Endothelial cell of umbilical vein (primary cell): ENCODE results near the gene RBFOX1. TPM values are rescaled to one million over a fixed set of nuclear protein-coding genes. Genes with fewer than 3 reads are reported as not detected.

ENCODE experiments used
- BruUV-seq: library from RNA; stranded (reverse); fragments of 400-500 nt; replicated peaks from 2 replicates; lab custom pipeline; 2021; lab: Mats Ljungman, UMichigan
- CTCF ChIA-PET: fragments of 300-600, 350-600 bp; sonication (Branson Sonifier 250); formaldehyde crosslinking; loops from one replicate; lab custom pipeline; 2021; ENCODE audit warnings: antibody characterized with exemption, inconsistent platforms; lab: Charles Lee
- POLR2A ChIA-PET: fragments of 300-600, 350-600 bp; sonication (Branson Sonifier 250); formaldehyde crosslinking; loops from one replicate; lab custom pipeline; 2021; ENCODE audit warnings: antibody characterized with exemption, inconsistent platforms; lab: Charles Lee
- DNase-seq: peaks from one replicate; pipeline ENCODE4 v3.0.0-alpha.2; 2011; ENCODE audit warnings: low read depth, low spot score
- FAIRE-seq: peaks from 2 replicates; lab custom pipeline; 2011; peaks lifted over from hg19 to GRCh38; lab: Jason Lieb, UNC
- H2AFZ ChIP-seq: 2 replicates; pipeline ENCODE4 v1.6.0; 2012; ENCODE audit warnings: low read depth, low read length, control low read depth, inconsistent platforms
- H3K27ac ChIP-seq: 2 replicates; pipeline ENCODE4 v1.5.1; 2011; ENCODE audit warnings: low read depth, mild to moderate bottlenecking, control low read depth, low read length, moderate library complexity; ENCODE audit not compliant: insufficient read depth
- H3K27me3 ChIP-seq, 2 experiments: 2 replicates each; pipeline versions ENCODE4 v1.6.0 to v1.6.1; 2011; ENCODE audit warnings: low read length in 2 of 2, mixed read lengths in 1 of 2; ENCODE audit not compliant: control insufficient read depth in 2 of 2, insufficient read depth in 2 of 2
- H3K36me3 ChIP-seq, 2 experiments: 2 replicates in 1 of 2; 3 replicates in 1 of 2; pipeline ENCODE4 v1.5.1; 2011; ENCODE audit warnings: low read length in 2 of 2, mild to moderate bottlenecking in 1 of 2, moderate library complexity in 1 of 2; ENCODE audit not compliant: control insufficient read depth in 2 of 2, insufficient read depth in 2 of 2; ENCODE audit errors: extremely low read depth in 1 of 2
- H3K4me1 ChIP-seq: 3 replicates; pipeline ENCODE4 v1.5.1; 2011; ENCODE audit warnings: mild to moderate bottlenecking, low read length; ENCODE audit not compliant: control insufficient read depth, insufficient read depth; ENCODE audit errors: extremely low read depth
- H3K4me2 ChIP-seq: 2 replicates; pipeline ENCODE4 v1.6.1; 2011; ENCODE audit warnings: low read length, control low read depth, mixed read lengths; ENCODE audit not compliant: insufficient read depth
- H3K4me3 ChIP-seq, 3 experiments: fragments of 200-600 bp in 1 of 3; sonication (generic), shearing (Covaris generic) in 1 of 3; replicated peaks in 1 of 3; 2 replicates each; pipeline ENCODE4 v1.5.1; 2011 to 2016; ENCODE audit warnings: control low read depth in 3 of 3, low read length in 3 of 3, mild to moderate bottlenecking in 2 of 3, inconsistent platforms in 1 of 3, low read depth in 1 of 3, moderate library complexity in 1 of 3; ENCODE audit not compliant: insufficient read depth in 1 of 3
- H3K79me2 ChIP-seq: 2 replicates; pipeline ENCODE4 v1.6.0; 2012; ENCODE audit warnings: low read length, inconsistent platforms; ENCODE audit not compliant: control insufficient read depth, insufficient read depth
- H3K9ac ChIP-seq: replicated peaks from 2 replicates; pipeline ENCODE3; 2011; ENCODE audit warnings: low read length, control low read depth; ENCODE audit not compliant: insufficient read depth; ENCODE audit errors: extremely low read depth
- H3K9me1 ChIP-seq: replicated peaks from 3 replicates; pipeline ENCODE4 v1.6.0; 2011; ENCODE audit warnings: mild to moderate bottlenecking, low read length; ENCODE audit not compliant: control insufficient read depth, insufficient read depth; ENCODE audit errors: extremely low read depth
- H3K9me3 ChIP-seq: replicated peaks from 2 replicates; pipeline ENCODE4 v1.5.1; 2012; ENCODE audit warnings: low read length, inconsistent platforms; ENCODE audit not compliant: control insufficient read depth, insufficient read depth
- H4K20me1 ChIP-seq: replicated peaks from 2 replicates; pipeline ENCODE3; 2011; ENCODE audit warnings: mild to moderate bottlenecking, low read length; ENCODE audit not compliant: control insufficient read depth, insufficient read depth; ENCODE audit errors: extremely low read depth
- CTCF ChIP-seq, 2 donors: IDR thresholded peaks; 1 replicate in 1 of 2; 2 replicates in 1 of 2; pipeline ENCODE4 v1.5.1; 2011; ENCODE audit warnings: low read length in 2 of 2, mild to moderate bottlenecking in 2 of 2, moderate library complexity in 2 of 2, control low read depth in 1 of 2, inconsistent platforms in 1 of 2, low read depth in 1 of 2; ENCODE audit not compliant: insufficient read depth in 1 of 2; ENCODE audit errors: extremely low read depth in 1 of 2
- EZH2 ChIP-seq: IDR thresholded peaks from 2 replicates; pipeline ENCODE4 v1.6.1; 2012; ENCODE audit warnings: borderline replicate concordance, low read depth, mild to moderate bottlenecking, moderate library complexity, low read length, inconsistent platforms; ENCODE audit not compliant: severe bottlenecking
- FOS ChIP-seq: IDR thresholded peaks from 2 replicates; pipeline ENCODE4 v1.6.1; 2011; ENCODE audit warnings: mild to moderate bottlenecking, low read length, moderate library complexity, borderline replicate concordance; ENCODE audit not compliant: insufficient read depth
- GATA2 ChIP-seq: IDR thresholded peaks from 2 replicates; pipeline ENCODE4 v1.7.0; 2011; ENCODE audit warnings: low read depth, mild to moderate bottlenecking, moderate library complexity, mixed read lengths, low read length; ENCODE audit not compliant: insufficient read length, insufficient read depth
- JUN ChIP-seq: IDR thresholded peaks from 2 replicates; pipeline ENCODE4 v1.6.1; 2011; ENCODE audit warnings: borderline replicate concordance, low read depth; ENCODE audit not compliant: insufficient read length, insufficient read depth
- MAX ChIP-seq: IDR thresholded peaks from 2 replicates; pipeline ENCODE4 v1.6.1; 2011; ENCODE audit not compliant: insufficient read depth, insufficient read length
- MYC ChIP-seq: IDR thresholded peaks from one replicate; pipeline ENCODE4 v1.6.1; 2011; ENCODE audit warnings: mild to moderate bottlenecking, low read depth, low read length
- POLR2A ChIP-seq: IDR thresholded peaks from 2 replicates; pipeline ENCODE4 v1.6.1; 2012; ENCODE audit warnings: low read depth, mild to moderate bottlenecking, control low read depth, low read length
- POLR2AphosphoS5 ChIP-seq: IDR thresholded peaks from 2 replicates; pipeline ENCODE4 v1.6.1; 2012; ENCODE audit warnings: low read depth, mild to moderate bottlenecking, control low read depth, low read length, moderate library complexity; ENCODE audit not compliant: insufficient read depth
- dilution Hi-C: fragments of 300-500 bp; cut with MboI; formaldehyde crosslinking; loops from one replicate; pipeline ENCODE4 v1.15.0; 2019; ENCODE audit warnings: low sequenced_read_pairs; ENCODE audit not compliant: extremely low pct_ligation_motif_present
- intact Hi-C: fragments of 100-400 bp; cut with micrococcal nuclease; formaldehyde crosslinking; loops from one replicate; pipeline ENCODE4 v1.10.0; 2022
- polyA plus RNA-seq, 4 experiments: library from polyadenylated mRNA; depleted of rRNA in 3 of 4; stranded (reverse) in 3 of 4; unstranded in 1 of 4; fragments of >200 nt; gene quantifications; 2 replicates each; pipeline versions ENCODE4 v1.2.1 to v1.2.3, GENCODE V29; 2011 to 2012; ENCODE audit warnings: missing spikeins in 1 of 4
- total RNA-seq: library from RNA; stranded (reverse); gene quantifications from 2 replicates; pipeline ENCODE4 v1.2.3, GENCODE V29; 2021

The RBFOX1 gene
- total and polyA plus RNA-seq, 2 donors (not counting 3 experiments of a cell fraction or from before 2014, with no cell fraction given), result not detected

GRCh38 chr16:7688811-7689210 lies 356.2 kb downstream of the RBFOX1 start:
- BruUV-seq, result no TSS peak
- ChIA-PET CTCF (no interaction called here), POLR2A (no interaction called here)

More at GRCh38 chr16:7688811-7689210, 356.2 kb downstream of the RBFOX1 start:
- no peak for FAIRE-seq
- intact Hi-C loops (no loop called here), dilution Hi-C loops (no loop called here)
- Histone ChIP-seq H3K36me3 (no peaks in the 10 kb centered on the region), H3K4me1 (no peaks in the 10 kb centered on the region), H3K4me3 (no peak overlapping the region), H3K4me2 (no peak overlapping the region), H3K79me2 (no peaks in the 10 kb centered on the region), H3K27me3 (no peaks in the 10 kb centered on the region), H3K27ac (no peak overlapping the region), H3K9me1 (no peaks in the 10 kb centered on the region), H3K9me3 (peaks cover 5% of the 10 kb centered on the region), H4K20me1 (no peaks in the 10 kb centered on the region), H2AFZ (no peak overlapping the region), H3K9ac (no peak overlapping the region)
- no peak for DNase-seq
- TF ChIP-seq JUN, result no peak
- no peak for TF ChIP-seq FOS
- TF ChIP-seq EZH2, result no peak
- no peak for TF ChIP-seq MAX
- TF ChIP-seq GATA2, result no peak
- TF ChIP-seq CTCF (IDR thresholded peaks at IDR 0.05; ENCODE audit: extremely low read depth in 1 of 2, insufficient read depth in 1 of 2, low read depth in 1 of 2, low read length in 2 of 2), result no peak
- TF ChIP-seq POLR2A, result no peak
- no peak for TF ChIP-seq POLR2AphosphoS5
- no peak for TF ChIP-seq MYC
